SHP77 treated with DMSO at 0.1 percent for 48 hours (cell line): Measurements from ENCODE around the gene RPS6KA6.

Experiments
- DNase-seq: peaks from one replicate; lab custom pipeline; 2025; lab: John Stamatoyannopoulos, UW

The RPS6KA6 gene

GRCh38 chrX:84187533-84188319 lies at the start of gene RPS6KA6:
Gene RPS6KA6 (minus strand): TSS chrX:84188199. CDS start chrX:84187899, 300 bp downstream.
- no peak for DNase-seq

- DNase-seq, result no peak
These were observed 36.7 kb upstream of the RPS6KA6 start for GRCh38 chrX:84224741-84225140.

- no peak for DNase-seq
These were observed 35.3 kb upstream of the RPS6KA6 start for GRCh38 chrX:84223261-84223660.

GRCh38 chrX:84221181-84221580 lies 33.2 kb upstream of the RPS6KA6 start:
- no peak for DNase-seq

- DNase-seq, result no peak
These were observed 31.6 kb upstream of the RPS6KA6 start for GRCh38 chrX:84219551-84219950.

- DNase-seq, result no peak
These were observed 30.7 kb upstream of the RPS6KA6 start for GRCh38 chrX:84218726-84219125.

GRCh38 chrX:84216881-84217280 lies 28.9 kb upstream of the RPS6KA6 start:
- no peak for DNase-seq

GRCh38 chrX:84216406-84216805 lies 28.4 kb upstream of the RPS6KA6 start:
- no peak for DNase-seq

- DNase-seq, result no peak
These were observed 17.3 kb upstream of the RPS6KA6 start for GRCh38 chrX:84205276-84205675.

GRCh38 chrX:84199688-84200087 lies 11.7 kb upstream of the RPS6KA6 start:
- no peak for DNase-seq

- no peak for DNase-seq
These were observed 9.6 kb upstream of the RPS6KA6 start for GRCh38 chrX:84197550-84197949.

- DNase-seq, result no peak
These were observed 4.0 kb upstream of the RPS6KA6 start for GRCh38 chrX:84192006-84192405.

GRCh38 chrX:84189125-84189524 lies 1.1 kb upstream of the RPS6KA6 start:
- no peak for DNase-seq

GRCh38 chrX:84188320-84188834 lies 378 bp upstream of the RPS6KA6 start:
- peak; percentile 2 for DNase-seq

- no peak for DNase-seq
These were observed 1.1 kb downstream of the RPS6KA6 start for GRCh38 chrX:84186603-84187532.

- no peak for DNase-seq
These were observed 5.5 kb downstream of the RPS6KA6 start for GRCh38 chrX:84182516-84182915.

- DNase-seq, result no peak
These were observed 12.0 kb downstream of the RPS6KA6 start for GRCh38 chrX:84175958-84176357.

- DNase-seq, result no peak
These were observed 12.7 kb downstream of the RPS6KA6 start for GRCh38 chrX:84175274-84175673.

- no peak for DNase-seq
These were observed 13.7 kb downstream of the RPS6KA6 start for GRCh38 chrX:84174348-84174747.

GRCh38 chrX:84170931-84171330 lies 17.1 kb downstream of the RPS6KA6 start:
- no peak for DNase-seq

GRCh38 chrX:84168574-84168973 lies 19.4 kb downstream of the RPS6KA6 start:
- no peak for DNase-seq

GRCh38 chrX:84168095-84168494 lies 19.9 kb downstream of the RPS6KA6 start:
- no peak for DNase-seq

GRCh38 chrX:84165711-84166110 lies 22.3 kb downstream of the RPS6KA6 start:
- no peak for DNase-seq
